Liver (tissue), 9 donors: ENCODE results near the gene PJA1. TPM values are rescaled to one million over a fixed set of nuclear protein-coding genes. Genes with fewer than 3 reads are reported as not detected.

Experiments
- DNase-seq: peaks from one replicate; pipeline ENCODE4 v3.0.0-alpha.2; 2017; ENCODE audit warnings: low spot score
- H3K27ac ChIP-seq, 2 donors: one replicate each; pipeline ENCODE4 v1.7.0; 2013; ENCODE audit warnings: inconsistent platforms in 2 of 2, low read length in 2 of 2, control low read depth in 1 of 2, low read depth in 1 of 2, mild to moderate bottlenecking in 1 of 2
- H3K27me3 ChIP-seq, 4 donors: one replicate each; pipeline versions ENCODE4 v1.6.1 to v1.7.0; 2013; ENCODE audit warnings: low read length in 3 of 4, inconsistent platforms in 1 of 4, mild to moderate bottlenecking in 1 of 4, moderate library complexity in 1 of 4; ENCODE audit not compliant: control insufficient read depth in 4 of 4, insufficient read depth in 4 of 4
- H3K36me3 ChIP-seq, 4 donors: one replicate each; pipeline versions ENCODE4 v1.6.1 to v1.7.0; 2013; ENCODE audit warnings: low read length in 3 of 4, mild to moderate bottlenecking in 3 of 4, low read depth in 1 of 4, moderate library complexity in 1 of 4; ENCODE audit not compliant: control insufficient read depth in 4 of 4, insufficient read depth in 3 of 4
- H3K4me1 ChIP-seq, 4 donors: one replicate each; pipeline versions ENCODE4 v1.6.1 to v1.7.0; 2013; ENCODE audit warnings: low read length in 3 of 4, mild to moderate bottlenecking in 3 of 4, moderate library complexity in 1 of 4; ENCODE audit not compliant: control insufficient read depth in 4 of 4, insufficient read depth in 4 of 4
- H3K4me3 ChIP-seq, 3 donors: one replicate each; pipeline versions ENCODE4 v1.6.1 to v1.7.0; 2013; ENCODE audit warnings: low read length in 3 of 3, control low read depth in 1 of 3, low read depth in 1 of 3, mild to moderate bottlenecking in 1 of 3
- H3K9ac ChIP-seq, 2 donors: one replicate each; pipeline ENCODE4 v1.7.0; 2013; ENCODE audit warnings: low read length in 2 of 2, mild to moderate bottlenecking in 2 of 2, moderate library complexity in 2 of 2, control low read depth in 1 of 2, low read depth in 1 of 2
- H3K9me3 ChIP-seq, 4 donors: one replicate each; pipeline versions ENCODE4 v1.6.1 to v1.7.0; 2013; ENCODE audit warnings: low read length in 3 of 4; ENCODE audit not compliant: control insufficient read depth in 4 of 4
- ATF3 ChIP-seq: IDR thresholded peaks from 2 replicates; pipeline ENCODE4 v1.6.1; 2016; ENCODE audit warnings: antibody characterized with exemption
- CTCF ChIP-seq: fragments of 150-350 bp; IDR thresholded peaks from 2 replicates; pipeline ENCODE4 v1.5.1; 2017; ENCODE audit warnings: improper control_type of control experiment, low read depth, low read length; ENCODE audit not compliant: missing input control
- FOXA1 ChIP-seq: IDR thresholded peaks from 2 replicates; pipeline ENCODE4 v1.6.1; 2016; ENCODE audit warnings: antibody characterized with exemption
- GABPA ChIP-seq, 2 donors: IDR thresholded peaks in 1 of 2; conservative IDR thresholded peaks in 1 of 2; 2 replicates each; pipeline ENCODE4 v1.6.1; 2016; ENCODE audit warnings: antibody characterized with exemption in 2 of 2, mild to moderate bottlenecking in 1 of 2, moderate library complexity in 1 of 2
- HNF4A ChIP-seq, 2 donors: conservative IDR thresholded peaks; 2 replicates each; pipeline ENCODE4 v1.6.1; 2016; ENCODE audit warnings: antibody characterized with exemption in 2 of 2, mild to moderate bottlenecking in 2 of 2
- HNF4G ChIP-seq: IDR thresholded peaks from 2 replicates; pipeline ENCODE4 v1.6.1; 2016; ENCODE audit warnings: antibody characterized with exemption
- JUND ChIP-seq, 2 donors: IDR thresholded peaks; 2 replicates each; pipeline ENCODE4 v1.6.1; 2016; ENCODE audit warnings: antibody characterized with exemption in 2 of 2
- MAX ChIP-seq: IDR thresholded peaks from 2 replicates; pipeline ENCODE4 v1.6.1; 2016; ENCODE audit warnings: antibody characterized with exemption
- NR2F2 ChIP-seq: IDR thresholded peaks from 2 replicates; pipeline ENCODE4 v1.6.1; 2016; ENCODE audit warnings: antibody characterized with exemption
- RAD21 ChIP-seq, 2 donors: IDR thresholded peaks; 2 replicates each; pipeline ENCODE4 v1.6.1; 2016; ENCODE audit warnings: antibody characterized with exemption in 2 of 2, mild to moderate bottlenecking in 2 of 2
- REST ChIP-seq: IDR thresholded peaks from 2 replicates; pipeline ENCODE4 v1.6.1; 2016; ENCODE audit warnings: antibody characterized with exemption, mild to moderate bottlenecking
- RXRA ChIP-seq, 2 donors: IDR thresholded peaks; 2 replicates each; pipeline ENCODE4 v1.6.1; 2017 to 2018; ENCODE audit warnings: antibody characterized with exemption in 2 of 2, mild to moderate bottlenecking in 1 of 2
- SP1 ChIP-seq: IDR thresholded peaks from 2 replicates; pipeline ENCODE4 v1.6.1; 2018; ENCODE audit warnings: antibody characterized with exemption, mild to moderate bottlenecking
- TAF1 ChIP-seq: conservative IDR thresholded peaks from 2 replicates; pipeline ENCODE4 v1.6.1; 2016; ENCODE audit warnings: antibody characterized with exemption, mild to moderate bottlenecking
- YY1 ChIP-seq: IDR thresholded peaks from 2 replicates; pipeline ENCODE4 v1.6.1; 2016; ENCODE audit warnings: antibody characterized with exemption, mild to moderate bottlenecking
- WGBS: extraction: QIAGEN DNeasy Blood & Tissue Kit; methylation state at CpG from one replicate; pipeline ENCODE4 v1.1.7; 2013; 5-methylcytosine and 5-hydroxymethylcytosine counted together
- polyA plus RNA-seq, 2 donors: library from polyadenylated mRNA; stranded (reverse) in 1 of 2; unstranded in 1 of 2; fragments of 200-250 nt in 1 of 2; fragments of >200 nt in 1 of 2; fragmentation: Nextera tagmentation in 1 of 2; extraction: Ambion mirVana in 1 of 2; gene quantifications; one replicate each; pipeline versions ENCODE4 v1.2.1 to v1.2.3, GENCODE V29; 2013 to 2015
- total RNA-seq, 2 donors: library from RNA; depleted of rRNA; stranded (reverse); fragments of >200 nt; gene quantifications; one replicate each; pipeline ENCODE4 v1.2.3, GENCODE V29; 2014
- donor health status: healthy.
- donor health status: healthy.
- donor health status: healthy.
- donor health status: healthy.
- donor health status: healthy.

The PJA1 gene
- total and polyA plus RNA-seq, 4 donors: 4.6 to 6.0 (median 5.0) TPM

- 85% methylated on average over 2 of the region's 2 CpGs for WGBS
- DNase-seq: no peak
- Histone ChIP-seq H3K9ac (no peak overlapping the region), H3K36me3 (no peaks in the 10 kb centered on the region), H3K27ac (no peak overlapping the region), H3K9me3 (no peaks in the 10 kb centered on the region), H3K27me3 (peaks cover 0 to 2% (median 0%) of the 10 kb centered on the region in 4 donors), H3K4me1 (no peaks in the 10 kb centered on the region), H3K4me3 (no peak overlapping the region)
- no peak for TF ChIP-seq FOXA1
- no peak for TF ChIP-seq SP1
- TF ChIP-seq HNF4G: no peak
- no peak for TF ChIP-seq RAD21 (IDR thresholded peaks at IDR 0.05)
- no peak for TF ChIP-seq MAX
- TF ChIP-seq REST: no peak
- no peak for TF ChIP-seq JUND (IDR thresholded peaks at IDR 0.05)
- no peak for TF ChIP-seq RXRA (IDR thresholded peaks at IDR 0.05)
- no peak for TF ChIP-seq ATF3
- no peak for TF ChIP-seq CTCF
- no peak for TF ChIP-seq TAF1
- no peak for TF ChIP-seq YY1
- no peak for TF ChIP-seq NR2F2
- no peak for TF ChIP-seq GABPA (IDR thresholded peaks at IDR 0.05 in 1 of 2, conservative IDR thresholded peaks at IDR 0.05 in 1 of 2)
- no peak for TF ChIP-seq HNF4A (conservative IDR thresholded peaks at IDR 0.05)
These were observed 27.4 kb upstream of the PJA1 start for GRCh38 chrX:69192603-69193002.

- H3K9me3 ChIP-seq: no peaks in the 10 kb centered on the region
- TF ChIP-seq NR2F2 (no peak), HNF4G (no peak), RAD21 (IDR thresholded peaks at IDR 0.05) (no peak), CTCF (no peak), ATF3 (no peak), TAF1 (no peak), HNF4A (conservative IDR thresholded peaks at IDR 0.05) (no peak), SP1 (no peak)
- no peaks in the 10 kb centered on the region for H3K4me1 ChIP-seq
- H3K27me3 ChIP-seq: peaks cover 0 to 1% (median 0%) of the 10 kb centered on the region in 4 donors
- no peaks in the 10 kb centered on the region for H3K36me3 ChIP-seq
- H3K27ac ChIP-seq: no peak overlapping the region
- no peak overlapping the region for H3K4me3 ChIP-seq
- 59% methylated on average over 9 of the region's 9 CpGs for WGBS
- no peak overlapping the region for H3K9ac ChIP-seq
- DNase-seq: no peak
These were observed 24.5 kb upstream of the PJA1 start for GRCh38 chrX:69189576-69190371.
